Fibroblast of lung (primary cell): Measurements from ENCODE around the gene COL15A1. TPM values are rescaled to one million over a fixed set of nuclear protein-coding genes. Genes with fewer than 3 reads are reported as not detected.

Experiments
- DNase-seq, 2 donors: peaks; one replicate each; pipeline versions ENCODE4 v3.0.0 to v3.0.0-alpha.2; 2010; ENCODE audit warnings: low read depth in 2 of 2
- H2AFZ ChIP-seq: 2 replicates; pipeline ENCODE4 v1.5.1; 2012; ENCODE audit warnings: low read length, control low read depth, inconsistent platforms
- H3K27ac ChIP-seq: 2 replicates; pipeline ENCODE4 v1.5.1; 2011; ENCODE audit warnings: low read length, control low read depth; ENCODE audit not compliant: insufficient read depth
- H3K27me3 ChIP-seq: 2 replicates; pipeline ENCODE4 v1.5.1; 2011; ENCODE audit warnings: mild to moderate bottlenecking, low read length; ENCODE audit not compliant: control insufficient read depth, insufficient read depth
- H3K36me3 ChIP-seq: 2 replicates; pipeline ENCODE4 v1.5.1; 2011; ENCODE audit warnings: low read length; ENCODE audit not compliant: control insufficient read depth, insufficient read depth
- H3K4me1 ChIP-seq: 2 replicates; pipeline ENCODE4 v1.5.1; 2011; ENCODE audit warnings: low read length; ENCODE audit not compliant: control insufficient read depth, insufficient read depth; ENCODE audit errors: extremely low read depth
- H3K4me2 ChIP-seq: 2 replicates; pipeline ENCODE4 v1.5.1; 2011; ENCODE audit warnings: low read length, control low read depth; ENCODE audit not compliant: insufficient read depth; ENCODE audit errors: extremely low read depth
- H3K4me3 ChIP-seq, 4 experiments: fragments of 200-600 bp in 1 of 4; sonication (generic) in 1 of 4; replicated peaks in 1 of 4; 2 replicates each; pipeline ENCODE4 v1.5.1; 2011 to 2016; ENCODE audit warnings: low read length in 4 of 4, low read depth in 3 of 4, mild to moderate bottlenecking in 3 of 4, control low read depth in 2 of 4, inconsistent platforms in 1 of 4, mixed read lengths in 1 of 4; ENCODE audit not compliant: insufficient read depth in 1 of 4; ENCODE audit errors: control extremely low read depth in 1 of 4
- H3K79me2 ChIP-seq: 2 replicates; pipeline ENCODE4 v1.5.1; 2012; ENCODE audit warnings: mild to moderate bottlenecking, low read length, inconsistent platforms; ENCODE audit not compliant: control insufficient read depth, insufficient read depth
- H3K9ac ChIP-seq: 2 replicates; pipeline ENCODE4 v1.5.1; 2011; ENCODE audit warnings: mild to moderate bottlenecking, low read length, control low read depth; ENCODE audit not compliant: insufficient read depth
- H3K9me3 ChIP-seq: 2 replicates; pipeline ENCODE4 v1.5.1; 2012; ENCODE audit warnings: low read depth, low read length; ENCODE audit not compliant: control insufficient read depth, insufficient read depth
- H4K20me1 ChIP-seq: 2 replicates; pipeline ENCODE4 v1.5.1; 2011; ENCODE audit warnings: low read length; ENCODE audit not compliant: control insufficient read depth, insufficient read depth; ENCODE audit errors: extremely low read depth
- CTCF ChIP-seq, 2 donors: IDR thresholded peaks in 1 of 2; conservative IDR thresholded peaks in 1 of 2; 1 replicate in 1 of 2; 2 replicates in 1 of 2; pipeline ENCODE4 v1.5.1; 2011 to 2012; ENCODE audit warnings: low read length in 2 of 2, control low read depth in 1 of 2, inconsistent platforms in 1 of 2, low read depth in 1 of 2, mild to moderate bottlenecking in 1 of 2
- EZH2 ChIP-seq: IDR thresholded peaks from 2 replicates; pipeline ENCODE4 v1.5.1; 2012; ENCODE audit warnings: low read length, control low read depth, mild to moderate bottlenecking; ENCODE audit errors: missing control alignments
- polyA plus RNA-seq, 2 donors: library from polyadenylated mRNA; depleted of rRNA in 1 of 2; stranded (reverse) in 1 of 2; unstranded in 1 of 2; fragments of >200 nt; gene quantifications; 2 replicates each; pipeline ENCODE4 v1.2.1, GENCODE V29; 2011 to 2012; ENCODE audit warnings: missing spikeins in 1 of 2
- total RNA-seq: library from RNA; depleted of rRNA; stranded (reverse); fragments of >200 nt; gene quantifications from 2 replicates; pipeline ENCODE4 v1.2.1, GENCODE V29; 2014

COL15A1 gene
- total and polyA plus RNA-seq, 2 donors (not counting 1 experiment from before 2014, with no cell fraction given), result 13.3 to 41.0 TPM

- Histone ChIP-seq H2AFZ (no peak overlapping the region), H3K79me2 (no peaks in the 10 kb centered on the region), H3K36me3 (no peaks in the 10 kb centered on the region), H3K27ac (no peak overlapping the region), H3K27me3 (no peaks in the 10 kb centered on the region), H3K9ac (no peak overlapping the region), H3K4me3 (no peak overlapping the region), H3K4me2 (no peak overlapping the region), H3K9me3 (no peaks in the 10 kb centered on the region), H4K20me1 (no peaks in the 10 kb centered on the region), H3K4me1 (peaks cover 20% of the 10 kb centered on the region)
- TF ChIP-seq CTCF (conservative IDR thresholded peaks at IDR 0.05 in 1 of 2, IDR thresholded peaks at IDR 0.05 in 1 of 2; ENCODE audit: low read depth in 1 of 2, low read length in 2 of 2) (no peak), EZH2 (no peak)
- DNase-seq, result peak in 1 of 2 donors; percentile 79
Measured at GRCh38 chr9:99037769-99038483, 94.2 kb downstream of the COL15A1 start.

GRCh38 chr9:99038484-99038820 is 94.7 kb downstream of the COL15A1 start:
- Histone ChIP-seq H3K9me3 (no peaks in the 10 kb centered on the region), H3K27me3 (no peaks in the 10 kb centered on the region), H4K20me1 (no peaks in the 10 kb centered on the region), H3K4me1 (peaks cover 20% of the 10 kb centered on the region), H2AFZ (no peak overlapping the region), H3K4me2 (no peak overlapping the region), H3K9ac (no peak overlapping the region), H3K27ac (no peak overlapping the region), H3K36me3 (no peaks in the 10 kb centered on the region), H3K79me2 (no peaks in the 10 kb centered on the region), H3K4me3 (no peak overlapping the region)
- no peak for TF ChIP-seq EZH2
- TF ChIP-seq CTCF (conservative IDR thresholded peaks at IDR 0.05 in 1 of 2, IDR thresholded peaks at IDR 0.05 in 1 of 2; ENCODE audit: low read depth in 1 of 2, low read length in 2 of 2), result no peak
- peak in 1 of 2 donors; percentile 36 for DNase-seq

- TF ChIP-seq EZH2, result no peak
- H3K79me2 ChIP-seq, result no peaks in the 10 kb centered on the region
- H3K9me3 ChIP-seq, result no peaks in the 10 kb centered on the region
- H2AFZ ChIP-seq, result no peak overlapping the region
- no peaks in the 10 kb centered on the region for H3K27me3 ChIP-seq
- no peak overlapping the region for H3K9ac ChIP-seq
- peak overlapping the region; percentile 3 for H3K4me2 ChIP-seq
- H4K20me1 ChIP-seq, result no peaks in the 10 kb centered on the region
- H3K36me3 ChIP-seq, result no peaks in the 10 kb centered on the region
- DNase-seq, result no peak
- H3K4me3 ChIP-seq, result no peak overlapping the region
- H3K4me1 ChIP-seq, result peaks cover 20% of the 10 kb centered on the region
- no peak overlapping the region for H3K27ac ChIP-seq
Measured at GRCh38 chr9:99039505-99040182, 95.9 kb downstream of the COL15A1 start.
